ENCODE results near the gene UBA52. TPM values are rescaled to one million over a fixed set of nuclear protein-coding genes. Genes with fewer than 3 reads are reported as not detected.
"Not testable (repeated sequence)": the region's sequence is repeated elsewhere in the genome, so short reads cannot be mapped to it uniquely, and the experiment has no call there.

UBA52 gene
- polyA plus RNA-seq, 3 donors = 832 to 3,024 (median 896) TPM

DNA sequence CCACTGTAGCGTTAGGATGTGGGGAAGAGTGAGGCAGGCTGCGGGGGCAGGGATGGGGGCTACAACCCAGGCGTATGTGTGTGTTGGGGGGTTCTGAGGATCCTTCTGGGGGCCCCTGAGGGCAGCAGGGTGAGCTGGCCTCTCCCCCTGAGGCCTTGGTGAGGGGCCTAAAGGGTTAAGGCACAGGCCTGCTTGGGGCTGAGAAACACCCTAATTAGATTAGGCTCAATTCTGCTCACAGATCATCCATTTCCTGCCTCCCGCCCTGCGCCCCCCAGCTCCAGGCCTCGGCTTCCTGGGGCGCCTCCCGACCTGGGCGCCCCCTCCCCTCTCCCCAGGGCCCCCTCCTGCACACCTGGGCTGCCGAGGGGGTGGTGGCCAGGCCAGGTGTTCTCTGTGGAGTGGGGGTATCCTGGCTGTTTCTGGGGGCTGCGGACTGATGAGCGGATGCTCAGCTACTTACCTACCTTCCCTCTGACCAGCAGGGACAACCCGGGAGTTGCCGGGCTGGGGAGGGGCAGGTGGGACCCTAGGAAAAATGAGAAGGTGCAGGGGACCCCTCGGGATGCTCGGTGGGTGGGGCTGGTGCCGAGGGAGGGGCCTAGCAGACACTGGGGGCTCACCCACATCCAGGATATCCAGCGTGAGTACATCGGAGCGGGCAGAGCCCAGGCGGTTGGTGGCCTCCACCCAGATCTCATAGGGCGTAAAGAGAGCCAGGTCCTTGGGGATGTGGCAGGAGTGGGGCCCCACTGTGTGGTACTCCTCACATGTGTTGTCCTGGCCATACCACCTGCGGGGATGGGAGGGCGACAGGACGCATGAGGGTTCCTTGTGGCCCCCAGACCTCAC is 26.4 kb downstream of the UBA52 start:
- no peaks in the 10 kb centered on the region for H3K9me3 ChIP-seq (replicated peaks in 1 of 2; ENCODE audit: control insufficient read depth in 1 of 2, insufficient read depth in 1 of 2, low read length in 2 of 2)
- no peak overlapping the region for H2AFZ ChIP-seq (ENCODE audit: insufficient read depth, low read depth, low read length, poor library complexity, severe bottlenecking)
- H3K4me2 ChIP-seq (replicated peaks; ENCODE audit: extremely low read depth, low read length, poor library complexity, severe bottlenecking) = no peak overlapping the region
- TF ChIP-seq CTCF (IDR thresholded peaks at IDR 0.05) = no peak
- Mint-ChIP-seq H3K27ac (no peak overlapping the region), H3K36me3 (peaks cover 0 to 6% of the 10 kb centered on the region in 2 donors), H3K4me3 (peak overlapping the region in 1 of 2 donors; percentile 26), H3K9me3 (peaks cover 0 to 9% (median 5%) of the 10 kb centered on the region in 7 donors), H3K4me1 (peaks cover 22% of the 10 kb centered on the region), H3K27me3 (ENCODE audit: low read depth in 3 of 3) (peaks cover 57 to 86% (median 70%) of the 10 kb centered on the region in 3 donors)
- H3K27me3 ChIP-seq (ENCODE audit: control insufficient read depth in 2 of 2, insufficient read depth in 2 of 2, low read length in 2 of 2) = peaks cover 12 to 58% of the 10 kb centered on the region in 2 donors
- 88% methylated on average over 7 of the region's 25 CpGs for WGBS (ENCODE audit: insufficient coverage)
- H4K20me1 ChIP-seq (ENCODE audit: insufficient read depth, low read length) = peaks cover 7% of the 10 kb centered on the region
- intact Hi-C loops (cut with micrococcal nuclease) = no loop called here
- no peaks in the 10 kb centered on the region for H3K79me2 ChIP-seq (ENCODE audit: insufficient read depth, low read length)
- peaks cover 16 to 28% of the 10 kb centered on the region in 2 donors for H3K4me1 ChIP-seq (ENCODE audit: control insufficient read depth in 1 of 2, insufficient read depth in 2 of 2, low read length in 2 of 2)
- DNase-seq = no peak
- H3K4me3 ChIP-seq (replicated peaks in 1 of 3; ENCODE audit: low read depth in 2 of 3, low read length in 3 of 3) = no peak overlapping the region
- H3K27ac ChIP-seq (ENCODE audit: low read depth in 1 of 2, low read length in 2 of 2) = no peak overlapping the region
- no peak overlapping the region for H3K9ac ChIP-seq (ENCODE audit: insufficient read depth, low read length, poor library complexity, severe bottlenecking)
- H3K36me3 ChIP-seq (replicated peaks in 1 of 2; ENCODE audit: control insufficient read depth in 1 of 2, insufficient read depth in 2 of 2, low read length in 2 of 2) = no peaks in the 10 kb centered on the region

- peaks cover 14 to 21% of the 10 kb centered on the region in 2 donors for H3K4me1 ChIP-seq (ENCODE audit: control insufficient read depth in 1 of 2, insufficient read depth in 2 of 2, low read length in 2 of 2)
- intact Hi-C loops (cut with micrococcal nuclease) = no loop called here
- no peak overlapping the region for H3K4me3 Mint-ChIP-seq
- H3K9me3 Mint-ChIP-seq = peaks cover 0 to 10% (median 7%) of the 10 kb centered on the region in 7 donors
- no peak for DNase-seq
- WGBS (ENCODE audit: insufficient coverage) = 88% methylated on average over 18 of the region's 20 CpGs
- no peaks in the 10 kb centered on the region for H4K20me1 ChIP-seq (ENCODE audit: insufficient read depth, low read length)
- H3K27me3 ChIP-seq (ENCODE audit: control insufficient read depth in 2 of 2, insufficient read depth in 2 of 2, low read length in 2 of 2) = peaks cover 24 to 66% of the 10 kb centered on the region in 2 donors
- no peak overlapping the region for H3K27ac Mint-ChIP-seq
- peaks cover 17% of the 10 kb centered on the region for H3K4me1 Mint-ChIP-seq
- H3K27me3 Mint-ChIP-seq (ENCODE audit: low read depth in 3 of 3) = peaks cover 65 to 88% (median 74%) of the 10 kb centered on the region in 3 donors
- peaks cover 0 to 9% of the 10 kb centered on the region in 2 donors for H3K36me3 Mint-ChIP-seq
- peaks cover 0 to 6% of the 10 kb centered on the region in 2 donors for H3K9me3 ChIP-seq (replicated peaks in 1 of 2; ENCODE audit: control insufficient read depth in 1 of 2, insufficient read depth in 1 of 2, low read length in 2 of 2)
- TF ChIP-seq CTCF (IDR thresholded peaks at IDR 0.05) = no peak
- H3K36me3 ChIP-seq (replicated peaks in 1 of 2; ENCODE audit: control insufficient read depth in 1 of 2, insufficient read depth in 2 of 2, low read length in 2 of 2) = no peaks in the 10 kb centered on the region
- H3K4me3 ChIP-seq (replicated peaks in 1 of 3; ENCODE audit: low read depth in 2 of 3, low read length in 3 of 3) = no peak overlapping the region
- no peak overlapping the region for H3K4me2 ChIP-seq (replicated peaks; ENCODE audit: extremely low read depth, low read length, poor library complexity, severe bottlenecking)
- no peak overlapping the region for H3K9ac ChIP-seq (ENCODE audit: insufficient read depth, low read length, poor library complexity, severe bottlenecking)
- no peak overlapping the region for H3K27ac ChIP-seq (ENCODE audit: low read depth in 1 of 2, low read length in 2 of 2)
- no peak overlapping the region for H2AFZ ChIP-seq (ENCODE audit: insufficient read depth, low read depth, low read length, poor library complexity, severe bottlenecking)
- no peaks in the 10 kb centered on the region for H3K79me2 ChIP-seq (ENCODE audit: insufficient read depth, low read length)
Measured at GRCh38 chr19:18599485-18599884, 27.8 kb downstream of the UBA52 start.

DNA sequence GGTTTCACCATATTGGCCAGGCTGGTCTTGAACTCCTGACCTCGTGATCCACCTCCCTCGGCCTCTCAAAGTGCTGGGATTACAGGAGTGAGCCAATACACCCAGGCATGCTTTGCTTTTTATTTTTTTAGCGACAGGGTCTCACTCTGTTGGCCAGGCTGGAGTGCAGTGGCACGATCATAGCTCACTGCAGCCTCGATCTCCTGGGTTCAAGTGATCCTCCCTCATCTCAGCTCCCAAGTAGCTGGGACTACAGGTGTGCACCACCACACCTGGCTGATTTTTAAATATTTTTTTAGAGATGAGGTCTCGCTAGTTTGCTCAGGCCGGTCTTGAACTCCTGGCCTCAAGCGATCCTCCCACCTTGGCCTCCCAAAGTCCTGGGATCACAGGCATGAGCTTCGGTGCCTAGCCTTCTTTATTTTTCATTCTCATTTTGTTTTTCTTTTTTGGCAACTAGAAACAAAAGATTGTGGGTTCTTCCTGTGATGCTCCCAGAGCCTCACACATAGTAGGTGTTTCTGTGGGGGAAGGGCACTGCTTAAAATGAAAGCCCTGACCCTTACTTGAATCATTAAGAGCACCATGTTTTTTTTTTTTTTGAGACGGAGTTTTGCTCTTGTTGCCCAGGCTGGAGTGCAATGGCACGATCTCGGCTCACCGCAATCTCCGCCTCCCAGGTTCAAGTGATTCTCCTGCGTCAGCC is 29.2 kb downstream of the UBA52 start:
- not testable (repeated sequence) for H3K27ac Mint-ChIP-seq
- H3K27me3 Mint-ChIP-seq (ENCODE audit: low read depth in 3 of 3) = peaks cover 68 to 90% (median 75%) of the 10 kb centered on the region in 3 donors

More for the DNA sequence above, 29.2 kb downstream of the UBA52 start:
- 96% methylated on average over 9 of the region's 15 CpGs for WGBS (ENCODE audit: insufficient coverage)
- H3K36me3 Mint-ChIP-seq; H3K27ac ChIP-seq (ENCODE audit: low read depth in 1 of 2, low read length in 2 of 2); H3K4me3 ChIP-seq (replicated peaks in 1 of 3; ENCODE audit: low read depth in 2 of 3, low read length in 3 of 3); H3K4me2 ChIP-seq (replicated peaks; ENCODE audit: extremely low read depth, low read length, poor library complexity, severe bottlenecking); H3K9ac ChIP-seq (ENCODE audit: insufficient read depth, low read length, poor library complexity, severe bottlenecking); H4K20me1 ChIP-seq (ENCODE audit: insufficient read depth, low read length); H3K4me1 Mint-ChIP-seq; H2AFZ ChIP-seq (ENCODE audit: insufficient read depth, low read depth, low read length, poor library complexity, severe bottlenecking); H3K36me3 ChIP-seq (replicated peaks in 1 of 2; ENCODE audit: control insufficient read depth in 1 of 2, insufficient read depth in 2 of 2, low read length in 2 of 2); H3K79me2 ChIP-seq (ENCODE audit: insufficient read depth, low read length); DNase-seq; intact Hi-C loops (cut with micrococcal nuclease): not testable (repeated sequence)
- Mint-ChIP-seq H3K9me3 (peaks cover 0 to 16% (median 7%) of the 10 kb centered on the region in 7 donors), H3K4me3 (peak overlapping the region in 1 of 2 donors; percentile 51)
- peaks cover 29 to 66% of the 10 kb centered on the region in 2 donors for H3K27me3 ChIP-seq (ENCODE audit: control insufficient read depth in 2 of 2, insufficient read depth in 2 of 2, low read length in 2 of 2)
- peaks cover 0 to 18% of the 10 kb centered on the region in 2 donors for H3K9me3 ChIP-seq (replicated peaks in 1 of 2; ENCODE audit: control insufficient read depth in 1 of 2, insufficient read depth in 1 of 2, low read length in 2 of 2)
- H3K4me1 ChIP-seq (ENCODE audit: control insufficient read depth in 1 of 2, insufficient read depth in 2 of 2, low read length in 2 of 2) = peaks cover 5 to 11% of the 10 kb centered on the region in 2 donors

All from CD14-positive monocyte (primary cell).